A673 (cell line): ENCODE data around the gene SEMA5A. TPM values are rescaled to one million over a fixed set of nuclear protein-coding genes. Genes with fewer than 3 reads are reported as not detected.

Source experiments
- BruUV-seq: library from RNA; stranded (reverse); fragments of 400-500 nt; replicated peaks from 2 replicates; lab custom pipeline; 2021; lab: Mats Ljungman, UMichigan
- CTCF ChIA-PET: fragments of 300-600 bp; sonication (Branson Sonifier 250); formaldehyde crosslinking; loops from one replicate; lab custom pipeline; 2022; ENCODE audit warnings: antibody characterized with exemption; lab: Charles Lee
- POLR2A ChIA-PET: fragments of 300-600 bp; sonication (Branson Sonifier 250); formaldehyde crosslinking; loops from one replicate; lab custom pipeline; 2022; ENCODE audit warnings: antibody characterized with exemption; ENCODE audit not compliant: low non-redundant PET; lab: Charles Lee
- DNase-seq: peaks from one replicate; pipeline ENCODE4 v3.0.0-alpha.2; 2015; ENCODE audit warnings: low spot score
- H3K27ac ChIP-seq: fragments of 200-600 bp; sonication (generic); 2 replicates; pipeline ENCODE4 v1.5.1; 2016; ENCODE audit warnings: mixed run types, low read depth, mild to moderate bottlenecking, mixed read lengths, antibody characterized with exemption, low read length; ENCODE audit not compliant: poor library complexity, severe bottlenecking
- H3K27me3 ChIP-seq: fragments of 200-600 bp; sonication (generic); replicated peaks from 2 replicates; pipeline ENCODE4 v1.6.1; 2017; ENCODE audit warnings: mixed run types, low read depth, mild to moderate bottlenecking, mixed read lengths, antibody characterized with exemption, low read length; ENCODE audit not compliant: insufficient read depth, poor library complexity
- H3K36me3 ChIP-seq: fragments of 200-600 bp; sonication (generic); 2 replicates; pipeline ENCODE4 v1.6.1; 2016; ENCODE audit warnings: mixed run types, mild to moderate bottlenecking, mixed read lengths, antibody characterized with exemption, low read length; ENCODE audit not compliant: insufficient read depth, poor library complexity, severe bottlenecking
- H3K4me1 ChIP-seq: fragments of 200-600 bp; sonication (generic); 2 replicates; pipeline ENCODE4 v1.6.1; 2017; ENCODE audit warnings: mixed run types, mild to moderate bottlenecking, mixed read lengths, antibody characterized with exemption, low read length; ENCODE audit not compliant: insufficient read depth, poor library complexity, severe bottlenecking
- H3K4me3 ChIP-seq: fragments of 200-600 bp; sonication (generic); 2 replicates; pipeline ENCODE4 v1.5.1; 2016; ENCODE audit warnings: low read depth, mixed run types, mild to moderate bottlenecking, mixed read lengths, low read length; ENCODE audit not compliant: poor library complexity, severe bottlenecking
- H3K9me3 ChIP-seq: fragments of 200-600 bp; sonication (generic); 2 replicates; pipeline ENCODE4 v1.6.1; 2016; ENCODE audit warnings: mixed run types, low read depth, mild to moderate bottlenecking, mixed read lengths, antibody characterized with exemption, low read length; ENCODE audit not compliant: poor library complexity, severe bottlenecking
- EZH2 ChIP-seq: fragments of 200-600 bp; sonication (generic); IDR thresholded peaks from 2 replicates; pipeline ENCODE4 v1.6.1; 2017; ENCODE audit warnings: borderline replicate concordance, low read depth, mild to moderate bottlenecking, mixed read lengths, antibody characterized with exemption, low read length; ENCODE audit not compliant: poor library complexity, severe bottlenecking
- intact Hi-C: fragments of 100-400 bp; cut with micrococcal nuclease; formaldehyde crosslinking; loops from one replicate; pipeline ENCODE4 v1.10.0; 2022; ENCODE audit not compliant: unreplicated experiment
- total RNA-seq: library from RNA; stranded (reverse); gene quantifications from 2 replicates; pipeline ENCODE4 v1.2.3, GENCODE V29; 2021
- TF ChIP-seq, protein P1 (sequence below): fragments of 300-800, 200-600 bp; sonication (generic); conservative IDR thresholded peaks from 2 replicates; pipeline ENCODE4 v1.5.1; 2017; ENCODE audit warnings: low read depth, mild to moderate bottlenecking, antibody characterized with exemption, low read length, moderate library complexity, mixed read lengths

SEMA5A gene
- total RNA-seq, 1 experiment from 2014 or later = 0.17 TPM

DNA sequence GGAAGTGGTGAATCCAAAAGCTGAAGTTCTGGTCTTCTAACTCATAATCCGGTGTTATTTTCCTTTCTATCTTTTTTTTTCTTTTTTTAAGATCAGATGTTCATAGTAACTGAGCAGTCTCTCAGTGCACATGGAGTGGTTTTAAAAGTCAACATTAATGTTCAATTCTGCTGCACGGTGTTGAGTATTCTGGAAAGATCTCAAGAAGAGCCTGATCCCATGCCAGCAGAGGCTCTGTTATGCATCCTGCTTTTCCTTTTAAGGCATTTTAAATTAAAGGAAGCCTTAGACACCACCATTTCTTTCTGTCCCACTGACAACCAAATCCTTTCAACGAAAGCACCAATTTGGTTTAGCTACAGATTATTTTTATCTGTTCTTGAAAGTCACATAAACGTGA lies 33.4 kb downstream of the SEMA5A start:
- Histone ChIP-seq H3K36me3 (no peaks in the 10 kb centered on the region), H3K27ac (no peak overlapping the region), H3K4me1 (no peaks in the 10 kb centered on the region), H3K27me3 (no peaks in the 10 kb centered on the region), H3K4me3 (no peak overlapping the region), H3K9me3 (no peaks in the 10 kb centered on the region)
- TF ChIP-seq, protein P1, sequence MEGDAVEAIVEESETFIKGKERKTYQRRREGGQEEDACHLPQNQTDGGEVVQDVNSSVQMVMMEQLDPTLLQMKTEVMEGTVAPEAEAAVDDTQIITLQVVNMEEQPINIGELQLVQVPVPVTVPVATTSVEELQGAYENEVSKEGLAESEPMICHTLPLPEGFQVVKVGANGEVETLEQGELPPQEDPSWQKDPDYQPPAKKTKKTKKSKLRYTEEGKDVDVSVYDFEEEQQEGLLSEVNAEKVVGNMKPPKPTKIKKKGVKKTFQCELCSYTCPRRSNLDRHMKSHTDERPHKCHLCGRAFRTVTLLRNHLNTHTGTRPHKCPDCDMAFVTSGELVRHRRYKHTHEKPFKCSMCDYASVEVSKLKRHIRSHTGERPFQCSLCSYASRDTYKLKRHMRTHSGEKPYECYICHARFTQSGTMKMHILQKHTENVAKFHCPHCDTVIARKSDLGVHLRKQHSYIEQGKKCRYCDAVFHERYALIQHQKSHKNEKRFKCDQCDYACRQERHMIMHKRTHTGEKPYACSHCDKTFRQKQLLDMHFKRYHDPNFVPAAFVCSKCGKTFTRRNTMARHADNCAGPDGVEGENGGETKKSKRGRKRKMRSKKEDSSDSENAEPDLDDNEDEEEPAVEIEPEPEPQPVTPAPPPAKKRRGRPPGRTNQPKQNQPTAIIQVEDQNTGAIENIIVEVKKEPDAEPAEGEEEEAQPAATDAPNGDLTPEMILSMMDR = no peak
- TF ChIP-seq EZH2 = no peak
- no TSS peak for BruUV-seq
- CTCF ChIA-PET = no interaction called here
- intact Hi-C loops = no loop called here
- no peak for DNase-seq
- POLR2A ChIA-PET = no interaction called here

GRCh38 chr5:9507974-9508373 lies 37.9 kb downstream of the SEMA5A start:
- Histone ChIP-seq H3K27ac (no peak overlapping the region), H3K9me3 (no peaks in the 10 kb centered on the region), H3K4me3 (no peak overlapping the region), H3K27me3 (no peaks in the 10 kb centered on the region), H3K4me1 (no peaks in the 10 kb centered on the region), H3K36me3 (no peaks in the 10 kb centered on the region)
- intact Hi-C loops = no loop called here
- ChIA-PET POLR2A (no interaction called here), CTCF (no interaction called here)
- DNase-seq = no peak
- TF ChIP-seq, protein P1 = no peak
- TF ChIP-seq EZH2 = no peak
- no TSS peak for BruUV-seq

- CTCF ChIA-PET = no interaction called here
- intact Hi-C loops = no loop called here
- Histone ChIP-seq H3K4me3 (no peak overlapping the region), H3K4me1 (no peaks in the 10 kb centered on the region), H3K36me3 (no peaks in the 10 kb centered on the region), H3K27me3 (no peaks in the 10 kb centered on the region), H3K9me3 (no peaks in the 10 kb centered on the region), H3K27ac (no peak overlapping the region)
- DNase-seq = no peak
- no TSS peak for BruUV-seq
- TF ChIP-seq, protein P1 = no peak
- TF ChIP-seq EZH2 = no peak
- POLR2A ChIA-PET = no interaction called here
These were observed 40.6 kb downstream of the SEMA5A start for GRCh38 chr5:9505225-9505624.
